ENCODE measurements around the gene CD70. TPM values are rescaled to one million over a fixed set of nuclear protein-coding genes. Genes with fewer than 3 reads are reported as not detected.
"Not testable (repeated sequence)": the region's sequence is repeated elsewhere in the genome, so short reads cannot be mapped to it uniquely, and the experiment has no call there.

CD70 gene
- total RNA-seq, 1 experiment from 2014 or later, result 13.4 TPM

- no peak overlapping the region for H3K4me3 Mint-ChIP-seq (ENCODE audit: unreplicated experiment)
- H3K36me3 Mint-ChIP-seq (ENCODE audit: insufficient read depth, unreplicated experiment), result no peaks in the 10 kb centered on the region
- no peak overlapping the region for H3K27ac Mint-ChIP-seq (ENCODE audit: low read depth, unreplicated experiment)
- no peak for TF ChIP-seq CTCF (IDR thresholded peaks at IDR 0.05; ENCODE audit: unreplicated experiment)
- ChIA-PET CTCF (no interaction called here), POLR2A (no interaction called here)
- H3K27me3 Mint-ChIP-seq (ENCODE audit: insufficient read depth, unreplicated experiment), result no peaks in the 10 kb centered on the region
- no peak for DNase-seq (ENCODE audit: unreplicated experiment)
- intact Hi-C loops (cut with micrococcal nuclease), result no loop called here
- peaks cover 5% of the 10 kb centered on the region for H3K4me1 Mint-ChIP-seq (ENCODE audit: insufficient read depth, unreplicated experiment)
- BruUV-seq (replicated peaks), result no TSS peak
- H3K9me3 Mint-ChIP-seq (ENCODE audit: unreplicated experiment), result no peaks in the 10 kb centered on the region
Observed at GRCh38 chr19:6551091-6551490, 39.9 kb downstream of the CD70 start.

- H3K4me1 Mint-ChIP-seq (ENCODE audit: insufficient read depth, unreplicated experiment); intact Hi-C loops (cut with micrococcal nuclease); H3K27me3 Mint-ChIP-seq (ENCODE audit: insufficient read depth, unreplicated experiment); H3K9me3 Mint-ChIP-seq (ENCODE audit: unreplicated experiment); H3K27ac Mint-ChIP-seq (ENCODE audit: low read depth, unreplicated experiment); H3K4me3 Mint-ChIP-seq (ENCODE audit: unreplicated experiment); H3K36me3 Mint-ChIP-seq (ENCODE audit: insufficient read depth, unreplicated experiment); BruUV-seq (replicated peaks): not testable (repeated sequence)
- DNase-seq (ENCODE audit: unreplicated experiment), result peak; percentile 69
- ChIA-PET CTCF (interaction anchor here (1.2 kb wide), 1 partner anchor 9 kb away, joined by 3 read pairs; no protein-coding TSS in a partner anchor), POLR2A (interaction anchor here (1.1 to 1.3 kb wide), 2 partner anchors 12 to 19 kb away, joined by 3 to 6 read pairs; no protein-coding TSS in a partner anchor)
Observed at GRCh38 chr19:6550679-6551078, 40.3 kb downstream of the CD70 start.

GRCh38 chr19:6543866-6544347 is 47.0 kb downstream of the CD70 start:
- Mint-ChIP-seq H3K9me3 (ENCODE audit: unreplicated experiment) (no peaks in the 10 kb centered on the region), H3K4me1 (ENCODE audit: insufficient read depth, unreplicated experiment) (peaks cover 6% of the 10 kb centered on the region), H3K36me3 (ENCODE audit: insufficient read depth, unreplicated experiment) (no peaks in the 10 kb centered on the region), H3K27me3 (ENCODE audit: insufficient read depth, unreplicated experiment) (no peaks in the 10 kb centered on the region), H3K27ac (ENCODE audit: low read depth, unreplicated experiment) (no peak overlapping the region), H3K4me3 (ENCODE audit: unreplicated experiment) (no peak overlapping the region)
- ChIA-PET CTCF (interaction anchor here (0.9 kb wide), 2 partner anchors 18 to 28 kb away, joined by 3 to 4 read pairs; no protein-coding TSS in a partner anchor), POLR2A (no interaction called here)
- no TSS peak for BruUV-seq (replicated peaks)
- no peak for DNase-seq (ENCODE audit: unreplicated experiment)
- TF ChIP-seq CTCF (IDR thresholded peaks at IDR 0.05; ENCODE audit: unreplicated experiment), result no peak
- intact Hi-C loops (cut with micrococcal nuclease), result no loop called here

- BruUV-seq (replicated peaks), result no TSS peak
- DNase-seq (ENCODE audit: unreplicated experiment), result no peak
- Mint-ChIP-seq H3K27me3 (ENCODE audit: insufficient read depth, unreplicated experiment) (no peaks in the 10 kb centered on the region), H3K4me1 (ENCODE audit: insufficient read depth, unreplicated experiment) (peaks cover 12% of the 10 kb centered on the region), H3K4me3 (ENCODE audit: unreplicated experiment) (no peak overlapping the region), H3K36me3 (ENCODE audit: insufficient read depth, unreplicated experiment) (peaks cover 7% of the 10 kb centered on the region), H3K27ac (ENCODE audit: low read depth, unreplicated experiment) (no peak overlapping the region), H3K9me3 (ENCODE audit: unreplicated experiment) (no peaks in the 10 kb centered on the region)
- no peak for TF ChIP-seq CTCF (IDR thresholded peaks at IDR 0.05; ENCODE audit: unreplicated experiment)
- CTCF ChIA-PET, result interaction anchor here (1.2 to 1.6 kb wide), 2 partner anchors 56 to 90 kb away, joined by 3 to 4 read pairs; no protein-coding TSS in a partner anchor
- POLR2A ChIA-PET, result interaction anchor here (0.6 to 0.9 kb wide), 3 partner anchors 11 to 169 kb away, joined by 3 to 4 read pairs (median 3); partner anchors contain the start of genes ALKBH7 and TNFSF9
- intact Hi-C loops (cut with micrococcal nuclease), result no loop called here
Observed at GRCh38 chr19:6540918-6541689, 49.8 kb downstream of the CD70 start.

Data from MCF 10A (cell line).